ENCODE results near the gene PLCB3. TPM values are rescaled to one million over a fixed set of nuclear protein-coding genes. Genes with fewer than 3 reads are reported as not detected.

The PLCB3 gene
- polyA plus RNA-seq, 1 donor from 2014 or later: 2.1 TPM

- Histone ChIP-seq H2AFZ (ENCODE audit: low read depth, low read length) (no peak overlapping the region), H3K9ac (ENCODE audit: low read length) (no peak overlapping the region), H3K79me2 (replicated peaks; ENCODE audit: insufficient read depth, low read length) (no peaks in the 10 kb centered on the region), H3K27me3 (ENCODE audit: insufficient read depth, low read depth, low read length) (no peaks in the 10 kb centered on the region), H4K20me1 (ENCODE audit: insufficient read depth) (no peaks in the 10 kb centered on the region), H3K27ac (ENCODE audit: low read length) (no peak overlapping the region), H3K4me3 (ENCODE audit: low read length) (no peak overlapping the region), H3K9me2 (ENCODE audit: insufficient read depth, low read length) (no peaks in the 10 kb centered on the region), H3K9me3 (ENCODE audit: low read length) (no peaks in the 10 kb centered on the region), H3F3A (ENCODE audit: insufficient read depth, low read length, poor library complexity, severe bottlenecking) (no peaks in the 10 kb centered on the region), H3K36me3 (ENCODE audit: insufficient read depth, low read length) (no peaks in the 10 kb centered on the region), H3K4me2 (ENCODE audit: low read length) (no peak overlapping the region)
- TF ChIP-seq MXI1 (conservative IDR thresholded peaks at IDR 0.05; ENCODE audit: poor library complexity, severe bottlenecking) (no peak), SMC3 (conservative IDR thresholded peaks at IDR 0.05; ENCODE audit: poor library complexity) (no peak), TAF1 (IDR thresholded peaks at IDR 0.05; ENCODE audit: low read depth) (no peak), CTCF (IDR thresholded peaks at IDR 0.05; ENCODE audit: poor library complexity, severe bottlenecking) (no peak), RAD21 (conservative IDR thresholded peaks at IDR 0.05) (no peak), EZH2 (IDR thresholded peaks at IDR 0.05; ENCODE audit: borderline replicate concordance, insufficient read depth, low read length, poor library complexity, severe bottlenecking) (no peak), POLR2AphosphoS5 (IDR thresholded peaks at IDR 0.05) (no peak), REST (IDR thresholded peaks at IDR 0.05; ENCODE audit: borderline replicate concordance) (no peak), EP300 (conservative IDR thresholded peaks at IDR 0.05; ENCODE audit: poor library complexity, severe bottlenecking) (no peak)
Measured at GRCh38 chr11:64210301-64211020, 40.9 kb upstream of the PLCB3 start.

GRCh38 chr11:64211181-64211872 lies 40.0 kb upstream of the PLCB3 start:
- Histone ChIP-seq H3K4me3 (ENCODE audit: low read length) (no peak overlapping the region), H3K9ac (ENCODE audit: low read length) (no peak overlapping the region), H2AFZ (ENCODE audit: low read depth, low read length) (no peak overlapping the region), H3K4me2 (ENCODE audit: low read length) (no peak overlapping the region), H3K36me3 (ENCODE audit: insufficient read depth, low read length) (no peaks in the 10 kb centered on the region), H3K9me2 (ENCODE audit: insufficient read depth, low read length) (no peaks in the 10 kb centered on the region), H3K27me3 (ENCODE audit: insufficient read depth, low read depth, low read length) (no peaks in the 10 kb centered on the region), H3K9me3 (ENCODE audit: low read length) (no peaks in the 10 kb centered on the region), H4K20me1 (ENCODE audit: insufficient read depth) (no peaks in the 10 kb centered on the region), H3F3A (ENCODE audit: insufficient read depth, low read length, poor library complexity, severe bottlenecking) (no peaks in the 10 kb centered on the region), H3K27ac (ENCODE audit: low read length) (no peak overlapping the region), H3K79me2 (replicated peaks; ENCODE audit: insufficient read depth, low read length) (no peaks in the 10 kb centered on the region)
- TF ChIP-seq RAD21 (conservative IDR thresholded peaks at IDR 0.05): no peak
